Measurements from ENCODE around the gene ANKRD16.
"Not testable (repeated sequence)": the region's sequence is repeated elsewhere in the genome, so short reads cannot be mapped to it uniquely, and the experiment has no call there.

ANKRD16 gene

DNA sequence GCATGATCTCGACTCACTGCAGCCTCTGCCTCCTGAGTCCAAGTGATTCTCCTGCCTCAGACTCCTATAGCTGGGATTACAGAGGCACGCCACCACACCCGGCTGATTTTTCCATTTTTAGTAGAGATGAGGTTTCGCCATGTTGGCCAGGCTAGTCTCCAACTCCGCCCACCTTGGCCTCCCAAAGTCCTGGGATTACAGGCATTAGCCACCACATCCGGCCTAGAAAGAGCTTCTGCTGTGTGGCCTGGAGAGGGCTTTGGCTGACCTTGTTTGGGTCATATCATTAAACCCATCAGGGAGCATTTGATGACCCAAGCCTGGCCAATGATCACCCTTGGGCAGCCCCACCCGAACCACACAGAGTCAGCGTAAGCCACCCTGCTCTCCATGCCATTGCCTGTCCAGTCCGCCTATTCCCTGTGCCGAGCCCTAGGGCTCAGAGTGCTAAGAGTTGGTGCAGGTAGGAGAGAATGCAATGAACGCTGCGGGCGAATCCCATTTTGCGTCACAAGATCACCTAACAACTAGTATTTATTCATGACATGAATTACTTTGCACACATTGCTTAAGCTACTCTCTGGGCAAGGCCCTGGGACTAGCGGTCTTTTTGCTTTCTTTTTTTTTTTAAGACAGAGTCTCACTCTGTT is 54.1 kb downstream of the ANKRD16 start:
- DNase-seq (ENCODE audit: low read depth): peak; percentile 11

GRCh38 chr10:5833814-5834213 is 55.9 kb downstream of the ANKRD16 start:
- DNase-seq (ENCODE audit: low read depth): no peak

DNA sequence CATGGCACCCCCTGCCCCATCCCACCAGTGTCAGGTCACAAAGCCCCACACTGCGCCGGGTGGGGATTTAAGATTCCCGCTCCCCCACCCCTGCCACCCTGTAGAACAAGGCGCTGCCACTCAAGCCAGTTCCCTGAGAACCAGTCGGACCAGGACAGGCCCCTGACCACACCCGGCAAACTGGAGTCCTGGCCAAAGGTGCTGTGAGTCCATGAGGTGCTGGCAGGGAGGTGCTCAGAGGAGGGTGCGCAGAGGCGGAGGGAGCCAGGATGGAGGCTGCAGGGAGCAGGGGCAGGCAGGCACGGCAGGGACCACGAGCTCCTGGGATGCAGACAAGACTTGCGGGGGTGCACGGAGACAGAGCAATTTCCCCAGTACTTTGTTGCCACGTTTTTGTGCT is 56.7 kb downstream of the ANKRD16 start:
- DNase-seq (ENCODE audit: low read depth): no peak

DNA sequence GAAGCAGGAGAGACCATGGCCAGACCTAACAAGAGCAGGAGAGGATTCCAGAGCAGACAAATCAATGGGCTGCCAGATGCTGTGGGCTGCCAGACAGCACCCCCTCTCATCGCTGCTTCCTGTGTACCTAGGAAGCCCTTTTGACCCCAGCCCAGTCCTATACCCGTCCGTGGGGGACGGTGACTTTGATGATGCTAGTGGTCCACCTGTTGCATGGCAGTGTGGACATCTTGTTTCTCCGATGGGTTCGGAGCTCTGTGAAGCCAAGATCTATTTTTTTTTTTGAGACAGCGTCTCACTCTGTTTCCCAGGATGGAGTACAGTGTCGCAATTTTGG is 58.3 kb downstream of the ANKRD16 start:
- DNase-seq (ENCODE audit: low read depth): no peak

- DNase-seq (ENCODE audit: low read depth): no peak
These were observed 58.9 kb downstream of the ANKRD16 start for GRCh38 chr10:5830629-5831445.

DNA sequence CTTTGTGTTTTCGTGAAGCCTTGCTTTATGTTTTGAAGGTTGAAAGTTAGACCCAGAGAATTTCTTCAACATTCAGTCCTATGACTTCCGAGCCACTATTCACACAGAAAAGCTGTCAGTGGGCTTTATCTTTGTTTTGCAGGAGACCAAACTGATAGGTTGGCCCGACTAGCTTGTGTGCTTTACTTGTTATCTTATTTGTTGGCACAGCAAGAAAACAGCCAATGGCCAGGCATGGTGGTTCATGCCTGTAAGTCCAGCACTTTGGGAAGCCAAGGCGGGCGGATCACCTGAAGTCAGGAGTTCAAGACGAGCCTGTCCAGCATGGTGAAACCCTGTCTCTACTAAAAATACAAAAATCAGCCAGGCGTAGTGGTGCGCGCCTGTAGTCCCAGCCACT is 60.4 kb downstream of the ANKRD16 start:
- DNase-seq (ENCODE audit: low read depth): no peak

DNA sequence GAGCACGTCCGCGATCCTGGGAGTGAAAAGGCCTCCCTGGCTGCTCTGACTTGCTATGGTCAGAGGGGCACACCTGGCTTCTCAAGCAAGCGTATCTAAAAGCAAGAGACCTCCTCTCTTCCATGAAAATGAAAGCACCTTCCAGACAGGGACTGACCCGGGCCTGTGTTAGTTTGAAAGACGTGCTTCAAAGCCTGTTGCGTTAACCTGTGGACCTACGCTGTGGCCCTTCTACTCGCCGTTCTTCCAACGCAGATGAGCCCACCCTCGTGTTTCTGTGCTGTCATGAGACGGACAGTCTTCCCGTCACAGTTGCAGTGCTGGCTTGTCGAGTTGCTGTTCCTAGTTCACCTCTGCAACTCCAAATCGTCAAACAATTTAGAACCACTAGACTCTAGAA is 61.0 kb downstream of the ANKRD16 start:
- no peak for DNase-seq (ENCODE audit: low read depth)

- no peak for DNase-seq (ENCODE audit: low read depth)
These were observed 61.9 kb downstream of the ANKRD16 start for GRCh38 chr10:5827841-5828240.

DNA sequence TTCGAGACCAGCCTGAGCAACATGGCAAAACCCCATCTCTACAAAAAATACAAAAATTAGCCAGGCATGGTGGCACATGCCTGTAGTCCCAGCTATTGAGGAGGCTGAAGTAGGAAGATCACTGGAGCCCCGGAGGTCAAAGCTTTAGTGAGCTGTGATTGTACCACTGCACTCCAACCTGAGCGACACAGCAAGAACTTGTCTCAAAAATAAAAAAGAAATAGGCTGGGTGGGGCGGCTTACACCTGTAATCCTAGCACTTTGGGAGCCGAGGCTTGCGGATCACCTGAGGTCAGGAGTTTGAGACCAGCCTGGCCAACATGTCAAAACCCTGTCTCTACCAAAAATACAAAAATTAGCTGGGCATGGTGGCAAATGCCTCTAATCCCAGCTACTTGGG is 63.2 kb downstream of the ANKRD16 start:
- DNase-seq (ENCODE audit: low read depth): not testable (repeated sequence)

DNA sequence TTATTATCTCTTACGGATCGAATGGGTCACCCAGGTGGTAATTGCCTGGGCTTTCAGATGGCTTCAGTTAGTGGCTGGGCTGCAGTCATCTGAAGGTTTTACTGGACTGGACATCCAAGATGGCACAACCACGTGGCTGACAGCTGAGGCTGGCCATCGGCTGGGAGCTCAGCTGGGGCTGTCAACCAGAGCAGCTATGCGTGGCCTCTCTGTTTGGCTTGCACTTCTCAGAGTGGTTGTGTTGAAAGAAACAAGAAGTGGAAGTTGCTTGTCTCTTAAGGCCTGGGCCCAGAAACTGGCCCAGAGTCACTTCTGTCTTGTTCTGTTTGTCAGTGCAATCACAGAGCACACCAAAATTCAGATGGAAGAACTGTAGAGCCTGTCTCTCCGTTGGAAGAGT is 70.8 kb downstream of the ANKRD16 start:
- no peak for DNase-seq (ENCODE audit: low read depth)

DNA sequence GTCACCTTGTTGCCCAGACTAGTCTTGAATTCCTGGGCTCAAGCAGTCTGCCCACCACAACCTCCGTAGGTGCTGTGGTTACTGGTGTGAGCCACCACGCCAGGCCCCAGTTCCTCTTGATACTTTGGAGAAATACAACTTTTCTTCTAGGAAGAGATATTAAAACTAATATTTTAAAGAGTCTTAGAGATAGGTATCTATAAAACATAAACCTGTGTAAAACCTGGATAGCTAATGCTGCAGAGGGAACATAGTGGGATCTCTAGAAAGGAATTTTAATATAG is 71.7 kb downstream of the ANKRD16 start:
- no peak for DNase-seq (ENCODE audit: low read depth)

DNA sequence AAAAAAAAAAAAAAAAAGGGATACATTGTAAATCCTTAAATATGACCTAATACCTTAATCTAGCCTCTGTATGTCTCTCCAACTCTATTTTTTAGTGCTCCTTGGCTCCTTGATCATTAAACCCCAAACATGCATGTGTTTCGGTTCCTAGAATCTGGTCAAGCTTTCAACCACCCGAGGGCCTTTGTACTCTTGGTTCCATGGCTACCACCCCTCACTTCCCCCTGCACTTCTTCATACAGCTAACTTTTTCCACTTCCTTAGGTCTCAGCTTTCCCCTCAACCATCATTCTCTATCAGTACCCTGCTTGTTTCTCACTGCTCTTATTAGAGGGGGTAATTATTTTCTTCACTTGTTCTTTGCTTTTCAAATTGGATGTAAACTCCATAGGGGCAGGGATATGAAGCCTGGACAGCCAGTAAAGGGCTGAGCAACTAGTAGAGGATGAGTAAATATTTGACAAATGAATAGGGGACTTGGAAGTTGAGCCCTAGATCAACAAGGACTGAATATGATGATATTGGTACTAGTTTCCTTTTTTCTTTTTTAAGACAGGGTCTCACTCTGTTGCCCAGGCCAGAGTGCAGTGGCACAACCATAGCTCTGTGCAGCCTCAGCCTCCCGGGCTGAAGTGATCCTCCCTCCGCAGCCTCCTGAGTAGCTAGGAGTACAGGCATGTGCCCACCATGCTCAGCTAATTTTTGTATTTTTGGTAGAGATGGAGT is 72.2 kb downstream of the ANKRD16 start:
- DNase-seq (ENCODE audit: low read depth): no peak

DNA sequence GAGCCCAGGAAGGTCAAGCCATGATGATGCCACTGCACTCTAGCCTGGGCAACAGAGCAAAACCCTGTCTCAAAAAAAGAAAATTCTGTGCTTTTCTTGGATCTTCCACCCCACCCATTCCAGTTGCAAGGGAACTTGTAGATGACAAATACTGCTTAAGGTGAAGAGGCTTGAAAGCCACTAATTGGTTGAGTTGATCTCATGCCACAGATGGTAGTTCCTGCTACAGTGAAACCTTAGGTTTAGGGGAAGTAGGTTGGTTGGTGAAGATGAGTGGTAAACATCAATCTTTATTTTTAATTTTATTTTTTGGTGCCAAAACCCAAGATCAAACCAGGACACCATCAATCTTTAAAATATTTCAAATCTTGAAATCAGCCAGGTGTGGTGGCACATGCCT is 73.5 kb downstream of the ANKRD16 start:
- no peak for DNase-seq (ENCODE audit: low read depth)

DNA sequence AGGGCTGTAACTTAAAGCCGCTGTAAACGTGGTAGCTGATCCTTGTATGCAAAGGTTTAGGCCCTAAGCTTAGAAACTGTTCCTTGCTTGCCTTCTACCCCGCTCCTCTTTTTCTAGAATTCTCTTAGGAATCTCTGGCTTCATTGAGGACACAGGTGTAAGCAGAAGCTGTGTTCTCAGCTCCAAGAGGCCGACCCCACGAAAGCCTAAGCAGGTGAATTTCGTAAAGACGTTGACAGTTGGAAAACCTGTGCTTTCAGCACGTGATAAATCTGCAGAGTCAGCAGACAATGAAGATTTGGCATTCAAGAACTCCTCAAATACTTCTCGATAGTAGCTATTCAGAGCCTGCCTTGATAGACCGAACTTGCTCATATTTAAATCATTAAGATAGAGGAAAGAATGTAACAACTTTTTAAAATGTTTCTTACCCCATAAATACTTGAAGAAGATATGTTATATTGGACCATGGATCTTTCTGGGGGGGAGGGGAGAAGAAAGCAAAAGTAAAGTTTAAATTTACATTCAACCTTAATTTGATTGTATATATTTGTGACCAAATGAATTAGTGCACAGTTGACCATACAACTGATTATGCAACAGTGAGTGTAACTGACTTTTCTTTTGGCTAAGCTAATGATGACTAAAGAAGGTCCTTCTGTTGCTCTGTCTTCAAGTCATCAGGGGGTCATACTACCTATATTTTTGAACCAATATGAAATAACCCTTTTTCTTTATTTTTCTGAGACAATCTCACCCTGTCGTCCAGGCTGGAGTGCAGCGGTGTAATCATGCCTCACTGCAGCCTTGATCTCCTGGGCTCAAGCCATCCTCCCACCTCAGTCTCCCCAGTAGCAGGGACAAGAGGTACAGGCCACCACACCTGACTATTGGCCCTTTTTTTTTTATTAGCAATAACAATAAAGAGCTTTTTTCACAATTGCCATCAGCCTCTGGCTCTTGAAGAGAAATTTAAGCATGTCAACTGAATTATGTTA is 75.3 kb downstream of the ANKRD16 start:
- peak; percentile 32 for DNase-seq (ENCODE audit: low read depth)

DNA sequence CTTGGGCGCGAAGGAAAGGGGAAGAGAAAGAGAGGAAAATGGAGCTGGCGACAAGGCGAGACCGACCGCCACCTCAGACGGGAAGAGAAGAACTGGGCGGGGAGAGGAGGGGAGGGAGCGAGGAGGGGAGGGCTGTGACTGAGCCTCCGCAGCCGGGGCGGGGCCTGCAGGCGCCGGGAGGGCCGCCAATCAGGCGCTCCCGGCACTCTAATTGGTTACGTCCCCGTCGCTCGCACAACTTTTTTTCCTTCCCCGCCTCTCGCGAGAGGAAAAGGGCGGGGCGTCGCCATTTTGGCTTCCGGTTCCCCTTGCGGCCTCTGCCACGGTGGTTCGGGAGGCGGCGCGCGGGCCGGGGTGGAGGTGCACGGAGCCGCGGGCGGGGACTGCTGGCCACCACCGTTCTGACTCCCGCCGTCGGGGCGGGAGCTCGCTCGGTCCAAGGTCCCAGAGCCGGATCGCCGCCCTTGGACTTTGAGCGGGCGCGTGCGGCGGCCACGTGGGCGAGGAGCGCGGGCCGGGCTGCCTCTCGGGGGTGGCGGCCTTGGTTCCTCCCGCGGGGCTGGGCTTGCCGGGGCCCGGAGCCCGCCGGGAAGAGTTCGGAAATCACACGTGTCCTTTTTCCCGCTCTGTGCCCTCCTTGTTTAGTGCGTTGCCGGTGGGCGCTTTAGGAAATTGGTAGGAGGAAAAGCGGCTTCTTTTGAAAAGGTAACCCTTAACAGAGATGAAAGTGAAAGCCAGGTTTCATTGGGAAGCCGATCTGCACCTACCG is 76.2 kb downstream of the ANKRD16 start, which contains the start of gene GDI2:
Gene GDI2 (minus strand): TSS at position 94 of the 769 bp plus-strand sequence. CDS start 176 bp downstream, outside the sequence.
- DNase-seq (ENCODE audit: low read depth): peak; percentile 97

- DNase-seq (ENCODE audit: low read depth): no peak
These were observed 76.7 kb downstream of the ANKRD16 start for GRCh38 chr10:5813091-5813340.

DNA sequence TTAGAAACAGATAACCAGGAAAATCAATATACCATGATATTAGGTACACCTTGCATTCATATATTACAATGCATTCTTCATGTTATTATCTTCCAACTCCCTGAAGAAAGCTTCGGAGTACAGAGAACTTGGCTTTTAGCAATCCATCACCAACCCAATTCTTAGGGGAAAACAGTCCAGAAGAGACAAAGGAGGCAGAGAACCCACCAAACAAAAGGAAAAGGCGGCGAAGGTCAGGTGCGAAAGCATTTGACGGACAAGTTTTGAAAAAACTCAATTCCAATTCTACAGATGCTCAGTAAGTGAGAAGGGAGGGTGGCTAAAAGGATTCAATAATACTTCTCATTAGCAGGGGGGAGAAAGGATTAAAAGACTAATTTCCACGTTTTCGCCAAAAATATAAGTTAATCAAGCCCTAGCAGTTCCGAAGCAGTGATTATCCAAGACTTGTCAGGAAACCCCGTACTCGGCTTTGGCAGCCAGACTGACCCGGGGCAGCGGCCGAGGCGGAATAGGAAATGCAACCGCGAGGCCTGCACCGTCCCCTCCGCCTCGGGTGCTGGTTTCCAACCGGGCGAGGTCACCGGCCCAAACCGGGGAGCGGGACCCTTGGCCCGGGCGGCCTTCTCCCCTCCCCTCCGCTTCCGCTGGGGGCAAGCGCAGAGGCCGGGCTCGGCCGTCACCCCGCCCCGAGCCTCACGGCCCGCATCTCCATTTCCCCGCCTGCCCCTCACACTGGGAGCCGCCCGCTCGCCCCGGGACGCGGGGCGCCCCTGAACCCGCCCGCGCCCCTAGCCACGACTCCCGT is 77.2 kb downstream of the ANKRD16 start:
- peak; percentile 45 for DNase-seq (ENCODE audit: low read depth)
